D721Med (cell line): ENCODE results near the gene QSOX2.

Experiments
- DNase-seq: peaks from one replicate; pipeline ENCODE4 v3.0.0; 2011; ENCODE audit warnings: low spot score; ENCODE audit not compliant: insufficient read length
- FAIRE-seq: peaks from 2 replicates; lab custom pipeline; 2011; peaks lifted over from hg19 to GRCh38; lab: Jason Lieb, UNC
- CTCF ChIP-seq: IDR thresholded peaks from 2 replicates; pipeline ENCODE4 v1.5.1; 2012; ENCODE audit warnings: mild to moderate bottlenecking, control low read depth; ENCODE audit not compliant: insufficient read depth; ENCODE audit errors: missing control alignments

QSOX2 gene

GRCh38 chr9:136210276-136210675, 35.3 kb downstream of the QSOX2 start:
- FAIRE-seq, result no peak
- DNase-seq, result no peak

GRCh38 chr9:136209786-136210185, 35.8 kb downstream of the QSOX2 start:
- FAIRE-seq, result no peak
- TF ChIP-seq CTCF, result no peak

More at GRCh38 chr9:136210276-136210675, 35.3 kb downstream of the QSOX2 start:
- no peak for TF ChIP-seq CTCF

GRCh38 chr9:136209232-136209631, 36.4 kb downstream of the QSOX2 start:
- DNase-seq, result no peak
- no peak for TF ChIP-seq CTCF
- FAIRE-seq, result no peak

More at GRCh38 chr9:136209786-136210185, 35.8 kb downstream of the QSOX2 start:
- DNase-seq, result no peak

- no peak for DNase-seq
Observed at GRCh38 chr9:136208675-136209074, 36.9 kb downstream of the QSOX2 start.

GRCh38 chr9:136207616-136208015, 38.0 kb downstream of the QSOX2 start:
- FAIRE-seq (no peak), DNase-seq (no peak)
- no peak for TF ChIP-seq CTCF

More at GRCh38 chr9:136208675-136209074, 36.9 kb downstream of the QSOX2 start:
- no peak for TF ChIP-seq CTCF
- FAIRE-seq, result no peak

- FAIRE-seq, result no peak
- TF ChIP-seq CTCF, result no peak
- no peak for DNase-seq
Observed at GRCh38 chr9:136206602-136207275, 38.9 kb downstream of the QSOX2 start.

- TF ChIP-seq CTCF, result no peak
- FAIRE-seq (no peak), DNase-seq (no peak)
Observed at GRCh38 chr9:136205707-136205992, 40.0 kb downstream of the QSOX2 start.
